K562 treated with DMSO at 1 percent for 48 hours (cell line): ENCODE results near the gene PDE11A. TPM values are rescaled to one million over a fixed set of nuclear protein-coding genes. Genes with fewer than 3 reads are reported as not detected.

ENCODE experiments used
- total RNA-seq: library from RNA; unstranded; fragments of 300-600 nt; gene quantifications from 2 replicates; pipeline ENCODE4 v1.2.3, GENCODE V29; 2022; ENCODE audit warnings: low replicate concordance; ENCODE audit errors: extremely low read depth

The PDE11A gene
- not detected in 2 replicates for total RNA-seq

DNA sequence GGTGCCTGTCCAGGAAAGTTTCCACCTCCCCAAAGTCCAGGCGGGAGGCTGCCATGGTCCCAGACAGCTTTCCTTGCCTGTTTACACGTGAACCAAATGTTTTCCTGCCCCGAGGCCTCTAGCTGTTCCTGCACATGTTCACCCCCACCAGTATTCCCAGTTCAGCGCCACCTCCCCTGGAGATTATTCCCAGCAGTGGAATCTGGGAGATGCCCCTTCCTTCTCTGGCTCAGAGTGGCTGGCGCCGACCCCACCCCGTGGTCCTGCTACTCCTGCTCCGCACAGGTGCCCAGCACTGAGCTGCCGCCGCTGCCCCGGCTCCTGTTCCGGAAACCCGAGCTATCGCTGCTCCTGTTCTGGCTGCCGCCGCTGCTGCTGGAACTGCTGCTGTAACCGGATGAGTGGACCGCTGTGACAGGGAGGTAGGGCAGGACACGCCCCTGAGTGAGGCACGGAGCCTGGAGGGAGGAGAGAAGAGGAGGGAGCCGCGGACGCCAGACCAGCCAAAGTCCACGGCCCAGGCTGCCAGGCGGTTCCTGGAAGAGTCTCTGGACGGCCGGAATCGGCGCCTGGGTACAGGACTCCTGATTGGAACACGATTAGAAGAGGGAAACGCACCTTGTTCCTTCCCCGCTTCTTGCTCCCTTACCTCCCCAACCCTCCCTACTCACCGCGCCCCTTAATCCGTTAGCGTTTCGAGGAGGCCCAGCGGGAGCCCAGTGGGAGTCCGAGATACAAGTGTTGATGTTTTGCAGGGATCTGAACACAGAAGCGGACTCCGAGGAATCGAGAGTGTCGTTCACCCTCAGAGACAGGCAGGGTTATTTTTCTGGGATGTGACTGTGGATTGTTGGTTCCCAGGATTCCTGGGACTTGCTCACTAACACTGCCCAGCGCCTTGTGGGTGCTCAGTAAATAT, at the start of gene PDE11A:
Gene PDE11A, minus strand, starts transcription at position 395 of the 919 bp plus-strand sequence. Its CDS starts 340 bp downstream, at position 55.

DNA sequence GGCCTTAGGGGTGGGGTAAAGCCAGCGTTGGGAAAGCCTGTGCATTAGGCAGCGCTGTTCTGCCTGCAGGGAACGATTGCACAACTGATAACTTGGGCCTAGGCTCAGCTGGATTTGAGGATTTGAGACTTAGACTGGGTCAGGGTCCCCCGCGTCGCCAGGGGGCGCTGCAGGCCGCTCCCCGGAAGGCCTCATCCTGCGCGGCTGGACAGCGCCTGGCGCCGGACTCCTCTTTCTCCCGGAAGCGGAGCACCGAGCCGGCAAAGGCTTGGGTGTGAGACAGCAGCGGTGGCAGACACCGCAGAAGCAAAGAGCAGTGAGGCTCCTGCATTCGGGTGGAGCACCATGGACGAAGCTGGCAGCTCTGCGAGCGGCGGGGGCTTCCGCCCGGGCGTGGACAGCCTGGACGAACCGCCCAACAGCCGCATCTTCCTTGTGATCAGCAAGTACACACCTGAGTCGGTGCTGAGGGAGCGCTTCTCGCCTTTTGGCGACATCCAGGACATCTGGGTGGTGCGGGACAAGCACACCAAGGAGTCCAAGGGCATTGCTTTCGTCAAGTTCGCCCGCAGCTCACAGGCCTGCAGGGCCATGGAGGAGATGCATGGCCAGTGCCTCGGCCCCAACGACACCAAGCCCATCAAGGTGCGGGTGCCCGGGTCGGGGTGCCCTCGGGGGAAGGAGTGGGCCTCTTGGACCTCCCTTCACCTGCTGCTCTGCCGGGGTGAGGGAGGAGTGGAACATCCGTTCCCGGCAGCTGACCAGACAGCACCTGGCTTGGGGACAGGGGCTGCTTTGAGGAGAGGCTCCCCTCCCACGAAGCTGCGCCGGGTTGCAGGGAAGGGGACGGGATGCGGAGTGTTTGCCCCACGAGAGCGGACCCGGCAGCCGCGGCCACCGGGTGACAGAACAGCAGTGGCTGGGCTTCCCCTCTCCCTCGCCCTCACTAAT, 39.9 kb upstream of the PDE11A start, which contains the start of gene RBM45:
Gene RBM45, plus strand, starts transcription at position 236 of the 951 bp plus-strand sequence. Its CDS starts 110 bp downstream, at position 346.

Other genes with a start within 250 kb of the PDE11A start
- gene RBM45, start 39.7 kb upstream of the PDE11A start, total RNA-seq, result not detected in 2 replicates
- not detected in 2 replicates for gene OSBPL6, start 121.7 kb upstream of the PDE11A start, total RNA-seq